ENCODE data around the gene HEXB. TPM values are rescaled to one million over a fixed set of nuclear protein-coding genes. Genes with fewer than 3 reads are reported as not detected.
A peak's percentile ranks its signal among the peaks of the same experiment; 100 is the strongest.

Gene HEXB
- total and polyA plus RNA-seq, 2 of the 13 experiments (the other 11 are each of a cell fraction or from before 2014, with no cell fraction given), result 100 to 104 TPM

DNA sequence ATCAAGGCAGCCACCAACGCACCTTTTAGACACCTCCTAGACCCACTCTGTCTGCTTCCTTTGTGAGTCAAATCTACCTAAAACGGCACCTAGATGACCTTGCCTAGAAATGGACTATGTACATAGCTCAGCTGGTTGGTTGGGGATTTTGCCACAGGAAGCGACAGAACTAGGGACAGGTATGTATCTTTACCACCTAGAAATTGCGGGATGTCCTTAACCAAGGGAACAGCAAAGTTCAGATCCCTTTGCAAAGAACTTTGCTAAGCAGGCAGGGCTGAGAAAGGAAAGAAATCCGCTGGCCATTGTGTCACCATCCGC is 42.5 kb upstream of the HEXB start (continued):
- TF ChIP-seq ZNF382 (CRISPR knock-in tag; IDR thresholded peaks at IDR 0.05; ENCODE audit: borderline replicate concordance) (no peak), TCF7 (IDR thresholded peaks at IDR 0.05; ENCODE audit: low read depth) (0 out of 2 replicates have a peak, but pooled peaks have one; percentile 9), MAZ (IDR thresholded peaks at IDR 0.05; ENCODE audit: borderline replicate concordance, low read depth, low read length) (no peak), MAZ (CRISPR knock-in tag; IDR thresholded peaks at IDR 0.05; ENCODE audit: low read depth) (no peak), SCMH1 (CRISPR knock-in tag; IDR thresholded peaks at IDR 0.05; ENCODE audit: borderline replicate concordance) (no peak), ZNF543 (CRISPR knock-in tag; IDR thresholded peaks at IDR 0.05) (no peak), ZC3H4 (CRISPR knock-in tag; IDR thresholded peaks at IDR 0.05; ENCODE audit: borderline replicate concordance) (no peak), ZC3H13 (CRISPR knock-in tag; IDR thresholded peaks at IDR 0.05) (no peak), SP1 (IDR thresholded peaks at IDR 0.05) (no peak), SP1 (CRISPR knock-in tag; IDR thresholded peaks at IDR 0.05) (no peak), ZNF530 (CRISPR knock-in tag; IDR thresholded peaks at IDR 0.05; ENCODE audit: low read depth) (no peak), ZNF33A (CRISPR knock-in tag; IDR thresholded peaks at IDR 0.05; ENCODE audit: borderline replicate concordance) (no peak), TBX2 (CRISPR knock-in tag; IDR thresholded peaks at IDR 0.05; ENCODE audit: borderline replicate concordance) (no peak), CREM (IDR thresholded peaks at IDR 0.05) (no peak), CREM (CRISPR knock-in tag; IDR thresholded peaks at IDR 0.05) (no peak), EZH2 (conservative IDR thresholded peaks at IDR 0.05; ENCODE audit: low read depth, low read length) (no peak), SIX1 (CRISPR knock-in tag; IDR thresholded peaks at IDR 0.05; ENCODE audit: borderline replicate concordance) (no peak), YEATS2 (CRISPR knock-in tag; IDR thresholded peaks at IDR 0.05; ENCODE audit: borderline replicate concordance) (no peak), SRSF9 (IDR thresholded peaks at IDR 0.05; ENCODE audit: borderline replicate concordance, insufficient read depth, low read depth, low read length, poor library complexity, severe bottlenecking) (no peak), ZNF83 (CRISPR knock-in tag; IDR thresholded peaks at IDR 0.05; ENCODE audit: borderline replicate concordance) (0 out of 2 replicates have a peak, but pooled peaks have one; percentile 17), BRD4 (CRISPR knock-in tag; IDR thresholded peaks at IDR 0.05) (no peak), ZNF761 (CRISPR knock-in tag; conservative IDR thresholded peaks at IDR 0.05) (no peak), ZNF577 (CRISPR knock-in tag; IDR thresholded peaks at IDR 0.05; ENCODE audit: borderline replicate concordance, low read depth) (no peak), ZNF121 (CRISPR knock-in tag; IDR thresholded peaks at IDR 0.05) (no peak), ARNT (IDR thresholded peaks at IDR 0.05) (no peak), KDM4B (CRISPR knock-in tag; IDR thresholded peaks at IDR 0.05) (no peak), EP300 (IDR thresholded peaks at IDR 0.05; ENCODE audit: low read depth in 2 of 2, low read length in 2 of 2) (no peak), EP300 (CRISPR knock-in tag; IDR thresholded peaks at IDR 0.05; ENCODE audit: borderline replicate concordance) (no peak), GATAD2A (CRISPR knock-in tag; IDR thresholded peaks at IDR 0.05) (0 out of 2 replicates have a peak, but pooled peaks have one; percentile 11)
- TF ChIP-seq, protein P1, sequence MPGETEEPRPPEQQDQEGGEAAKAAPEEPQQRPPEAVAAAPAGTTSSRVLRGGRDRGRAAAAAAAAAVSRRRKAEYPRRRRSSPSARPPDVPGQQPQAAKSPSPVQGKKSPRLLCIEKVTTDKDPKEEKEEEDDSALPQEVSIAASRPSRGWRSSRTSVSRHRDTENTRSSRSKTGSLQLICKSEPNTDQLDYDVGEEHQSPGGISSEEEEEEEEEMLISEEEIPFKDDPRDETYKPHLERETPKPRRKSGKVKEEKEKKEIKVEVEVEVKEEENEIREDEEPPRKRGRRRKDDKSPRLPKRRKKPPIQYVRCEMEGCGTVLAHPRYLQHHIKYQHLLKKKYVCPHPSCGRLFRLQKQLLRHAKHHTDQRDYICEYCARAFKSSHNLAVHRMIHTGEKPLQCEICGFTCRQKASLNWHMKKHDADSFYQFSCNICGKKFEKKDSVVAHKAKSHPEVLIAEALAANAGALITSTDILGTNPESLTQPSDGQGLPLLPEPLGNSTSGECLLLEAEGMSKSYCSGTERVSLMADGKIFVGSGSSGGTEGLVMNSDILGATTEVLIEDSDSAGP (CRISPR knock-in tag; IDR thresholded peaks at IDR 0.05; ENCODE audit: borderline replicate concordance), result no peak
- TF ChIP-seq, protein P2, sequence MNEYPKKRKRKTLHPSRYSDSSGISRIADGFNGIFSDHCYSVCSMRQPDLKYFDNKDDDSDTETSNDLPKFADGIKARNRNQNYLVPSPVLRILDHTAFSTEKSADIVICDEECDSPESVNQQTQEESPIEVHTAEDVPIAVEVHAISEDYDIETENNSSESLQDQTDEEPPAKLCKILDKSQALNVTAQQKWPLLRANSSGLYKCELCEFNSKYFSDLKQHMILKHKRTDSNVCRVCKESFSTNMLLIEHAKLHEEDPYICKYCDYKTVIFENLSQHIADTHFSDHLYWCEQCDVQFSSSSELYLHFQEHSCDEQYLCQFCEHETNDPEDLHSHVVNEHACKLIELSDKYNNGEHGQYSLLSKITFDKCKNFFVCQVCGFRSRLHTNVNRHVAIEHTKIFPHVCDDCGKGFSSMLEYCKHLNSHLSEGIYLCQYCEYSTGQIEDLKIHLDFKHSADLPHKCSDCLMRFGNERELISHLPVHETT (CRISPR knock-in tag; conservative IDR thresholded peaks at IDR 0.05), result no peak
- TF ChIP-seq, protein P3, sequence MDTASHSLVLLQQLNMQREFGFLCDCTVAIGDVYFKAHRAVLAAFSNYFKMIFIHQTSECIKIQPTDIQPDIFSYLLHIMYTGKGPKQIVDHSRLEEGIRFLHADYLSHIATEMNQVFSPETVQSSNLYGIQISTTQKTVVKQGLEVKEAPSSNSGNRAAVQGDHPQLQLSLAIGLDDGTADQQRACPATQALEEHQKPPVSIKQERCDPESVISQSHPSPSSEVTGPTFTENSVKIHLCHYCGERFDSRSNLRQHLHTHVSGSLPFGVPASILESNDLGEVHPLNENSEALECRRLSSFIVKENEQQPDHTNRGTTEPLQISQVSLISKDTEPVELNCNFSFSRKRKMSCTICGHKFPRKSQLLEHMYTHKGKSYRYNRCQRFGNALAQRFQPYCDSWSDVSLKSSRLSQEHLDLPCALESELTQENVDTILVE (CRISPR knock-in tag; IDR thresholded peaks at IDR 0.05), result no peak; the same call in 1 of the 2 replicates

Data from HepG2 (cell line).